Right lobe of liver (tissue), 6 donors: ENCODE measurements around the gene SLC9A8. TPM values are rescaled to one million over a fixed set of nuclear protein-coding genes. Genes with fewer than 3 reads are reported as not detected.

ENCODE experiments used
- ATAC-seq, 4 donors: fragments of 200-7000 bp; cut with Tn5 transposase; one replicate each; pipeline ENCODE4 v1.9.1; 2020; ENCODE audit warnings: mild to moderate bottlenecking in 4 of 4, moderate library complexity in 4 of 4
- DNase-seq, 3 donors: peaks; one replicate each; pipeline ENCODE4 v3.0.0-alpha.2; 2020
- H3K27ac ChIP-seq, 3 donors: fragments of 200-600 bp; one replicate each; pipeline ENCODE4 v1.8.0; 2022
- H3K27me3 ChIP-seq, 2 donors: fragments of 200-600 bp; one replicate each; pipeline ENCODE4 v1.8.0; 2022
- H3K36me3 ChIP-seq, 4 donors: fragments of 200-600 bp; sonication (generic) in 1 of 4; one replicate each; pipeline versions ENCODE4 v1.5.1 to v1.8.0; 2017 to 2022; ENCODE audit warnings: control low read depth in 1 of 4
- H3K4me1 ChIP-seq, 4 donors: fragments of 200-600 bp; sonication (generic) in 1 of 4; one replicate each; pipeline versions ENCODE4 v1.5.1 to v1.8.0; 2017 to 2022; ENCODE audit warnings: control low read depth in 1 of 4
- H3K4me3 ChIP-seq, 3 donors: fragments of 200-600 bp; one replicate each; pipeline ENCODE4 v1.8.0; 2022
- H3K9me3 ChIP-seq, 4 donors: fragments of 200-600 bp; sonication (generic) in 1 of 4; one replicate each; pipeline versions ENCODE4 v1.5.1 to v1.8.0; 2017 to 2022; ENCODE audit warnings: control low read depth in 1 of 4
- POLR2A ChIP-seq: fragments of 450-650 bp; IDR thresholded peaks from one replicate; pipeline ENCODE4 v1.6.1; 2017; ENCODE audit warnings: antibody characterized with exemption, mild to moderate bottlenecking
- WGBS: methylation state at CpG from one replicate; pipeline ENCODE4 v1.1.6; 2018; ENCODE audit warnings: low coverage, low lambda C conversion rate; ENCODE audit not compliant: insufficient coverage; ENCODE audit errors: missing lambda C conversion rate; 5-methylcytosine and 5-hydroxymethylcytosine counted together
- intact Hi-C, 2 donors: fragments of 100-400 bp; cut with DNase I; formaldehyde crosslinking; loops; one replicate each; pipeline versions ENCODE4 v1.11.2 to v1.14.1; 2022
- total RNA-seq, 6 experiments: library from RNA; depleted of rRNA in 2 of 6; stranded (reverse); fragments of >200 nt in 2 of 6; fragmentation: NEBNext Ultra II Directional in 3 of 6; extraction: Animal tissue kit (Norgen Biotek cat#: 25700) in 3 of 6; gene quantifications; one replicate each; pipeline versions ENCODE4 v1.1.0 to v1.2.4, GENCODE V29; 2016 to 2023
- TF ChIP-seq, protein P1 (sequence below), 4 donors: fragments of 200-600 bp in 3 of 4; fragments of 450-650 bp in 1 of 4; IDR thresholded peaks; one replicate each; pipeline versions ENCODE4 v1.5.1 to v1.8.0; 2016 to 2022; ENCODE audit warnings: antibody characterized with exemption in 4 of 4, mild to moderate bottlenecking in 2 of 4
- donor health status: DM: no; HTN: yes; CAD: no.
- donor health status: DM: no; HTN: no; CAD: no.
- donor health status: DM: no; HTN: no; CAD: no.
- donor health status: DM: no; HTN: yes; CAD: no.
- donor health status: DM: no; HTN: yes; CAD: no.

SLC9A8 gene
- total RNA-seq, 6 experiments from 2014 or later, result 6.8 to 10.6 (median 9.6) TPM

GRCh38 chr20:49905415-49906091 lies 92.9 kb downstream of the SLC9A8 start:
- peak in 1 of 3 donors; percentile 48 for DNase-seq
- Histone ChIP-seq H3K27ac (no peak overlapping the region), H3K27me3 (no peaks in the 10 kb centered on the region), H3K36me3 (peaks cover 0 to 36% (median 9%) of the 10 kb centered on the region in 4 donors), H3K4me1 (peaks cover 0 to 26% (median 7%) of the 10 kb centered on the region in 4 donors), H3K9me3 (no peaks in the 10 kb centered on the region), H3K4me3 (no peak overlapping the region)
- no CpG with 5 or more reads among the region's 29 CpGs for WGBS
- TF ChIP-seq, protein P1, sequence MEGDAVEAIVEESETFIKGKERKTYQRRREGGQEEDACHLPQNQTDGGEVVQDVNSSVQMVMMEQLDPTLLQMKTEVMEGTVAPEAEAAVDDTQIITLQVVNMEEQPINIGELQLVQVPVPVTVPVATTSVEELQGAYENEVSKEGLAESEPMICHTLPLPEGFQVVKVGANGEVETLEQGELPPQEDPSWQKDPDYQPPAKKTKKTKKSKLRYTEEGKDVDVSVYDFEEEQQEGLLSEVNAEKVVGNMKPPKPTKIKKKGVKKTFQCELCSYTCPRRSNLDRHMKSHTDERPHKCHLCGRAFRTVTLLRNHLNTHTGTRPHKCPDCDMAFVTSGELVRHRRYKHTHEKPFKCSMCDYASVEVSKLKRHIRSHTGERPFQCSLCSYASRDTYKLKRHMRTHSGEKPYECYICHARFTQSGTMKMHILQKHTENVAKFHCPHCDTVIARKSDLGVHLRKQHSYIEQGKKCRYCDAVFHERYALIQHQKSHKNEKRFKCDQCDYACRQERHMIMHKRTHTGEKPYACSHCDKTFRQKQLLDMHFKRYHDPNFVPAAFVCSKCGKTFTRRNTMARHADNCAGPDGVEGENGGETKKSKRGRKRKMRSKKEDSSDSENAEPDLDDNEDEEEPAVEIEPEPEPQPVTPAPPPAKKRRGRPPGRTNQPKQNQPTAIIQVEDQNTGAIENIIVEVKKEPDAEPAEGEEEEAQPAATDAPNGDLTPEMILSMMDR (IDR thresholded peaks at IDR 0.05), result no peak
- TF ChIP-seq POLR2A, result no peak
- intact Hi-C loops, result no loop called here
- no peak for ATAC-seq

DNA sequence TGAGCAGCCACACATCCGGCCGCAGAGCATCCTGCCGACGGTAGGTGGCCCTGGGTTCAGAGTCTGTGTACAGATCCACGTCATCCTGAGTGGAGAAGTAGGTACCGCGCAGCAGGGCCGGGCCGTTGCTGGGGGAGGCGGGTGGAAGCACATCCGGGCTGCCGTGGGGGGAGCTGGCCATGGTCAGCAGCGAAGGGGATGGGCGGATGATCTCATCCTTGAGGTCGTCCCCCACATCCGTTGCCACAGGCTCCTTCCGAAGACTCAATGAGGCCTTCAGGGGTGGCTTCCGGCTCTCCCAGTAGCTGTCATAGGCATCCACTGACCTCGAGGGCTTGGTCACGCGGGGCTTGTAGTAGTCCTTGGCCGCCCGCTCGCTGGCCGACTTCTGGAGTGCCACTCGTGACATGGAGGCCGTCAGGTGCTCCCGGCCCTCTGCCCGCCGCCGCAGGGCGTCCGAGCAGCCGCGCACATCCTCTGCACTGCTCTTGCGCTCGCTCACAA lies 93.5 kb downstream of the SLC9A8 start:
- H3K27ac ChIP-seq, result no peak overlapping the region
- DNase-seq, result peak in 2 of 3 donors; percentile 43 to 53

DNA sequence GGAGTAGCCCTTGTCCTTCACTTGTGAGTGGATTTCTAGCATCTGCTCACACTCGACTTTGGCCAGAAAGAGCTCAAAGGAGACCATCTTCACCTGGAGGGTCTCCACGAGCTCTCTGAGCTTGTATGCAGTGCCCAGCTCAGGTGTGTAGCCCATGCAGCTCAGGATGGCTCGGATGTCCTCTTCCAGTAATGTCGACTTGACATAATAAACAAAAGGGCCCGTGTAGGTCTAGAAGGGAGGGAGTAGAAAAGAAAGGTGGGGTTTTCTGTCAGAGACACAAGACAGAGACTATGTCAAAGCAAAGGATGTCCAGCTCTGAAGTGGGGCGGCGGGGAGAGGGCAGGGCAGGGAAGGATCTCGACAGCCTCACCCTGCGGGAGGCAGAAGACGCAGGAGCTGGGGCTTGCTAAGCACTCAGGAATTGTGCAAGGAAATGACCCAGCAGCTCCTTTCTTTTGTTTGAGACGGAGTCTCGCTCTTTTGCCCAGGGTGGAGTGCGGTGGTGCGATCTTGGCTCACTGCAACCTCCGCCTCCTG lies 94.1 kb downstream of the SLC9A8 start:
- DNase-seq (peak in 1 of 3 donors; percentile 15), ATAC-seq (no peak)
- H3K9me3 ChIP-seq, result no peaks in the 10 kb centered on the region
- peaks cover 0 to 26% (median 7%) of the 10 kb centered on the region in 4 donors for H3K4me1 ChIP-seq
- H3K27me3 ChIP-seq, result no peaks in the 10 kb centered on the region
- WGBS, result 65% methylated on average over 4 of the region's 15 CpGs
- intact Hi-C loops, result no loop called here
- H3K36me3 ChIP-seq, result peaks cover 0 to 36% (median 9%) of the 10 kb centered on the region in 4 donors
- no peak overlapping the region for H3K27ac ChIP-seq
- H3K4me3 ChIP-seq, result no peak overlapping the region
- TF ChIP-seq, protein P1 (IDR thresholded peaks at IDR 0.05), result no peak
- TF ChIP-seq POLR2A, result no peak

More for the DNA sequence above, 93.5 kb downstream of the SLC9A8 start:
- WGBS, result 80% methylated on average over 3 of the region's 37 CpGs
- H3K36me3 ChIP-seq, result peaks cover 0 to 36% (median 9%) of the 10 kb centered on the region in 4 donors
- TF ChIP-seq, protein P1 (IDR thresholded peaks at IDR 0.05), result no peak
- TF ChIP-seq POLR2A, result no peak
- no peaks in the 10 kb centered on the region for H3K27me3 ChIP-seq
- no peak overlapping the region for H3K4me3 ChIP-seq
- intact Hi-C loops, result no loop called here
- no peaks in the 10 kb centered on the region for H3K9me3 ChIP-seq
- H3K4me1 ChIP-seq, result peaks cover 0 to 31% (median 7%) of the 10 kb centered on the region in 4 donors
- peak in 1 of 4 donors; percentile 8 for ATAC-seq

DNA sequence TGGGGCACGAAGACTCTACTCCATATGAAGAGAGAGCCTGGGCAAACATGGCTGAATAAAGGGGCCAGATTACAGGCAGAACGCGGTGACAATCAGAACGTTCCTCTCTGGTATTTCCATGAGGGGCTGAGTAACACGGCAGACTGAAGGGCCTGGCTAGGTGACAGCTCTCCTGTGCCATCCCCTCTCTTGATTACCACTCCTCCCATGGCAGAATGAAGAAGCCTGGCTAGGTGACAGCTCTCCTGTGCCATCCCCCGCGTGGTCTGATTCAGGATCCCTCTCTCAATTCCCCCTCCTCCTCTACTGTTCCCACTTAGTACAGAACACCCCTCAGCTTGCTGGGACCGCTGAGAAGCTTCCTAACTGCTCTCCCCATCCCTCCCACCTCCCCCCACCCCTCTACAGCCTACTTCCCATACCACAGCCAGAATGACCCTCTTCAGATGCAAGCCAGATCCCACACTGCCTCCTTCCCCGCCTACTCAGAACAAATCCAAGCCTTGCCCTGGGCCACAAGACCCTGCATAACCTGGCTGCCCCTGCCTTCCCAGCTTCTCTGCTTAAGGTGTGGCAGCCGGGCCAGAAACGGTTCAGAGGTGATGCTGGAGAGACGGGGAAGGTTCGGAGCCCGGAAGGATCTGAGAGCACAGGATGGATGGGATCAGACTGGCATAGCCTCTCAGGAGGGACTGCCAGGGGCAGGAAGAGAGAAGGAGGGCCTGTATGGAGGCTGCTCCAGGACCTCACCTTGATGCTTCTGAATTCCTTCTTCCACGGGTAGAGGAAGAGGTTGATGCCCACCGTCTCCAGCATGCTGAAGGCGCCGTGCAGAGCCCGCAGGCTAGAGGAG lies 95.0 kb downstream of the SLC9A8 start:
- H3K27me3 ChIP-seq, result no peaks in the 10 kb centered on the region
- H3K4me3 ChIP-seq, result no peak overlapping the region
- TF ChIP-seq, protein P1 (IDR thresholded peaks at IDR 0.05), result no peak
- TF ChIP-seq POLR2A, result no peak
- H3K9me3 ChIP-seq, result no peaks in the 10 kb centered on the region
- no peak overlapping the region for H3K27ac ChIP-seq
- DNase-seq (peak in 1 of 3 donors; percentile 30), ATAC-seq (no peak)
- intact Hi-C loops, result no loop called here
- peaks cover 0 to 24% (median 7%) of the 10 kb centered on the region in 4 donors for H3K4me1 ChIP-seq
- peaks cover 0 to 36% (median 9%) of the 10 kb centered on the region in 4 donors for H3K36me3 ChIP-seq
- 90% methylated on average over 7 of the region's 19 CpGs for WGBS
